GM19025 (cell line): Measurements from ENCODE around the gene SHD.
"Not testable (repeated sequence)": the region's sequence is repeated elsewhere in the genome, so short reads cannot be mapped to it uniquely, and the experiment has no call there.

Experiments used
- ATAC-seq: cut with Tn5 transposase; IDR thresholded peaks from one replicate; pipeline ENCODE4 v1.9.1; 2021; ENCODE audit warnings: mild to moderate bottlenecking, low read depth, moderate library complexity; ENCODE audit not compliant: unreplicated experiment

Gene SHD

GRCh38 chr19:4278419-4279266 lies at the start of gene SHD:
TSS of gene SHD (plus strand) at chr19:4279266. CDS start at chr19:4280064, 798 bp downstream.
- no peak for ATAC-seq

GRCh38 chr19:4230237-4230636 lies 48.8 kb upstream of the SHD start:
- ATAC-seq, result not testable (repeated sequence)

GRCh38 chr19:4231521-4231920 lies 47.5 kb upstream of the SHD start:
- not testable (repeated sequence) for ATAC-seq

GRCh38 chr19:4232139-4232538 lies 46.9 kb upstream of the SHD start:
- ATAC-seq, result not testable (repeated sequence)

- no peak for ATAC-seq
Observed at GRCh38 chr19:4232614-4233281, 46.3 kb upstream of the SHD start.

GRCh38 chr19:4233282-4233853 lies 45.7 kb upstream of the SHD start:
- no peak for ATAC-seq

GRCh38 chr19:4234142-4234861 lies 44.8 kb upstream of the SHD start:
- no peak for ATAC-seq

GRCh38 chr19:4234862-4235201 lies 44.2 kb upstream of the SHD start:
- ATAC-seq, result no peak

GRCh38 chr19:4237510-4237909 lies 41.6 kb upstream of the SHD start:
- ATAC-seq, result not testable (repeated sequence)

GRCh38 chr19:4238831-4239230 lies 40.2 kb upstream of the SHD start:
- no peak for ATAC-seq

- ATAC-seq, result no peak
Observed at GRCh38 chr19:4241824-4242430, 37.1 kb upstream of the SHD start.

GRCh38 chr19:4245938-4246337 lies 33.1 kb upstream of the SHD start:
- not testable (repeated sequence) for ATAC-seq

- peak; percentile 90 for ATAC-seq
Observed at GRCh38 chr19:4246767-4247593, 32.1 kb upstream of the SHD start, which contains the start of gene YJU2. TSS of gene YJU2 (plus strand) at chr19:4247080. CDS start at chr19:4247147, 67 bp downstream.

GRCh38 chr19:4256563-4256962 lies 22.5 kb upstream of the SHD start:
- no peak for ATAC-seq

- ATAC-seq, result no peak
Observed at GRCh38 chr19:4257025-4257424, 22.0 kb upstream of the SHD start.

GRCh38 chr19:4258181-4258580 lies 20.9 kb upstream of the SHD start:
- ATAC-seq, result no peak

GRCh38 chr19:4260613-4261191 lies 18.4 kb upstream of the SHD start:
- ATAC-seq, result no peak

GRCh38 chr19:4264812-4265211 lies 14.3 kb upstream of the SHD start:
- ATAC-seq, result no peak
